AG09319 (cell line): ENCODE measurements around the gene BEX2.

Experiments
- DNase-seq: peaks from one replicate; pipeline ENCODE4 v3.0.0-alpha.2; 2010; ENCODE audit warnings: low read depth; ENCODE audit errors: extremely low read depth
- TF ChIP-seq, protein P1 (sequence below): IDR thresholded peaks from 2 replicates; pipeline ENCODE4 v1.5.1; 2011; ENCODE audit warnings: low read depth, mild to moderate bottlenecking, inconsistent platforms, low read length, moderate library complexity

BEX2 gene

DNA sequence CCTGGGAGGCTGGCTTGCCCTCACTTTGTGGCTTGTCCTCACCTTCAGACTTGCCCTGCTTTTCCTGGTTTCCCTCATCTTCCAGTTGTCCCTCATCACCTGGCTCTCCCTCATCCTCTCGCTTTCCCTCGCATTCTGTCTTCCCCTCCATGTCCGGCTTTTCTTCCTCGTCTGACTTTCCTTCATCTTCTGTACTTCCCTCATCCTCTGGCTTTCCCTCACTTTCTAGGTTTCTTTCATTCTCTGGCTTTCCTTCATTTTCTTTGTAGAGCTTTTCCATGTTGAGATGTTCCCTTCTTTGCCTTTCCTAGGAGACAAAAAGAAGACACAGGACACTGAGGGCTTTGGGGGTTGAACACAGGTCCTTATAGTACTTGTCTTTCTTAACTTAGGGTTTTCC is 36.5 kb downstream of the BEX2 start:
- TF ChIP-seq, protein P1, sequence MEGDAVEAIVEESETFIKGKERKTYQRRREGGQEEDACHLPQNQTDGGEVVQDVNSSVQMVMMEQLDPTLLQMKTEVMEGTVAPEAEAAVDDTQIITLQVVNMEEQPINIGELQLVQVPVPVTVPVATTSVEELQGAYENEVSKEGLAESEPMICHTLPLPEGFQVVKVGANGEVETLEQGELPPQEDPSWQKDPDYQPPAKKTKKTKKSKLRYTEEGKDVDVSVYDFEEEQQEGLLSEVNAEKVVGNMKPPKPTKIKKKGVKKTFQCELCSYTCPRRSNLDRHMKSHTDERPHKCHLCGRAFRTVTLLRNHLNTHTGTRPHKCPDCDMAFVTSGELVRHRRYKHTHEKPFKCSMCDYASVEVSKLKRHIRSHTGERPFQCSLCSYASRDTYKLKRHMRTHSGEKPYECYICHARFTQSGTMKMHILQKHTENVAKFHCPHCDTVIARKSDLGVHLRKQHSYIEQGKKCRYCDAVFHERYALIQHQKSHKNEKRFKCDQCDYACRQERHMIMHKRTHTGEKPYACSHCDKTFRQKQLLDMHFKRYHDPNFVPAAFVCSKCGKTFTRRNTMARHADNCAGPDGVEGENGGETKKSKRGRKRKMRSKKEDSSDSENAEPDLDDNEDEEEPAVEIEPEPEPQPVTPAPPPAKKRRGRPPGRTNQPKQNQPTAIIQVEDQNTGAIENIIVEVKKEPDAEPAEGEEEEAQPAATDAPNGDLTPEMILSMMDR, result no peak
- no peak for DNase-seq
